Esophagus (tissue), 2 donors: ENCODE data around the gene GPR132. TPM values are rescaled to one million over a fixed set of nuclear protein-coding genes. Genes with fewer than 3 reads are reported as not detected.

ENCODE experiments used
- H3K27ac ChIP-seq, 2 donors: one replicate each; pipeline ENCODE4 v1.5.1; 2013; ENCODE audit warnings: low read depth in 2 of 2, mild to moderate bottlenecking in 2 of 2, inconsistent platforms in 1 of 2, low read length in 1 of 2, moderate library complexity in 1 of 2
- H3K27me3 ChIP-seq, 2 donors: one replicate each; pipeline ENCODE4 v1.6.1; 2013; ENCODE audit warnings: low read length in 2 of 2, control low read depth in 1 of 2, mild to moderate bottlenecking in 1 of 2; ENCODE audit not compliant: insufficient read depth in 2 of 2, control insufficient read depth in 1 of 2
- H3K36me3 ChIP-seq, 2 donors: one replicate each; pipeline ENCODE4 v1.6.1; 2013; ENCODE audit warnings: low read length in 1 of 2; ENCODE audit not compliant: control insufficient read depth in 2 of 2, insufficient read depth in 2 of 2
- H3K4me1 ChIP-seq, 2 donors: one replicate each; pipeline ENCODE4 v1.6.1; 2013; ENCODE audit warnings: low read length in 1 of 2; ENCODE audit not compliant: control insufficient read depth in 2 of 2, insufficient read depth in 2 of 2
- H3K4me3 ChIP-seq, 2 donors: one replicate each; pipeline ENCODE4 v1.5.1; 2013; ENCODE audit warnings: low read length in 2 of 2, mild to moderate bottlenecking in 2 of 2, low read depth in 1 of 2, moderate library complexity in 1 of 2
- H3K9me3 ChIP-seq, 2 donors: one replicate each; pipeline ENCODE4 v1.6.1; 2013; ENCODE audit warnings: mild to moderate bottlenecking in 2 of 2, low read depth in 1 of 2, low read length in 1 of 2, moderate library complexity in 1 of 2; ENCODE audit not compliant: control insufficient read depth in 2 of 2, insufficient read depth in 1 of 2
- WGBS, 2 donors: extraction: QIAGEN DNeasy Blood & Tissue Kit; methylation state at CpG; one replicate each; pipeline ENCODE4 v1.1.7; 2013; 5-methylcytosine and 5-hydroxymethylcytosine counted together
- polyA plus RNA-seq, 2 donors: library from polyadenylated mRNA; stranded (reverse); fragments of 200-250 nt; gene quantifications; one replicate each; pipeline ENCODE4 v1.2.3, GENCODE V29; 2013
- donor health status: healthy with polysubstance abuse.
- donor health status: Bipolar disorder and iron deficiency.

GPR132 gene
- polyA plus RNA-seq, 2 donors, result 0.42 to 0.47 TPM

DNA sequence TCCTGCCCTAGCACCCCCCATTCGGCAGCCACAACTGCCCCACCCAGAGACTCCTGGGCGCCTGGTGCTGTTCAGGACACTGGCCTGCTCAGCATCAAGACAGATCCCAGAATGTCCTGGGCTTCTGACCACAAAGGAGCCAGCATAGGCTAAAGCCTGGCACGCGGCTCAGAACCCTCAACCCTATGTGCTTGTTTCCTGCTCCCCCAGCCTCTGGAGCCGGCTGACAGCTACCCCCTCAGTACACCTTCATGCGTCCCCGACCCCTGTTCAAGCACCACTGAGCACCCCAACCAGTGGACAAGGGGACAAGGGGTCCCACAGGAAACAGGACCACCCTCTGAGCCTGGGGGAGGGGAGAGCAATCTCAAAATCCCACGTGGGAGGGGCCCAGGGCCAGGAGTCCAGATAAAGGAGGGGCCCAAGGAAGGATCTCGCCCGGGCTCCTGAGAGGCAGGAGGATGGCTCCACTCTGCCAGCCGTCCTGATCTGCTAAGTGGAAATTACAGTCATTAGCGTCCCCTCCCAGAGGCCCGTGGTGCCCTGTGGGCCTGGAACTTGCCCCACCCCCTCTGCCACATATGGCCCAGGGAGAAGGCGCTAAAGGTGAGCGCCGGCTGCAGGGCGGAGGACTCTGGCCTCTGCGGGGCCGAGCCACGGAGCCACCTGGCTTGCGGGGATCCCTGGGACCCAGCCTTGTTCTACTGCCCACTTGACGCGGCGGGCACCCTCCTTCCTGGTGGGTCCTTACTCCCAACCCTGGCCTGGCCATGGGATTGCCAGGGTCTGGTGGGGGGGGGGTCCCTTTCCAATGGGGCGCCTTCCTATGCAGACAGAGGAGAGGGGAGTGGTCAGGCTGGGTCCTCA lies 27.2 kb upstream of the GPR132 start:
- peak overlapping the region; percentile 84 to 90 for H3K27ac ChIP-seq
- peaks cover 6 to 49% of the 10 kb centered on the region in 2 donors for H3K4me1 ChIP-seq
- peak overlapping the region; percentile 60 to 62 for H3K4me3 ChIP-seq
- no peaks in the 10 kb centered on the region for H3K36me3 ChIP-seq
- 29 to 35% methylated on average over 25 of the region's 25 CpGs for WGBS, 2 donors
- no peaks in the 10 kb centered on the region for H3K27me3 ChIP-seq
- no peaks in the 10 kb centered on the region for H3K9me3 ChIP-seq

DNA sequence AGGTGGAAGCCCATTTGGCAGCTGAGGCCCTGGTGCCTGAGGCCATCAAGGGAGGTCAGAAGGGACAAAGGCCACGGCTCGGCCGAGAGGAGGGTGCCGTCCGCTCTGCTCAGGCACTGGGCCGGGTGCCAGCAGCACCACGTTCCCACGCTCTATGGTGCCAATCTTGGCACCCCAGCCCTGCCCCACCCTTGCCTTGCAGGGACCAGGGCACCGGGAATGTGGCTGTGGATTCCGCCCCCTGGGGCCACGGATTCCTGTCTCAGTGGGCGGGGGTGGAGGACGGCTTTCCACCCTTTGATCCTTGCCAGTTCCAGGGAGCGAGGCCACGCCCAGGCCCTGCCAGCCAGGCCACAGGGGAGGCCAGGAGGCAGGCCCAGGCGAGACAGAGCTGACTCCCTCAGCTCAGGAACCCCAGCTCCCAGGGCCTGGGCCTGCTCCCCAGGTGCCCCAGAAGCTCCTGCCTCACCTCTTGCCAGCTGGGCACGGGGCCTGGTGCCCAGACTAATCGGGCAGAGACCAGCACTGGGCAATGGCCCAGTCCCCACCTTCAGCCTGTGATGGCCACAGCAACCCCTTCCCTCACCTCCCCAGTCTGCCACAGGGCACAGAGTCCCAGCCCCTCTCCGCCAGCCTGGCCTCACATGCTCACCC lies 26.4 kb upstream of the GPR132 start:
- peaks cover 6 to 47% of the 10 kb centered on the region in 2 donors for H3K4me1 ChIP-seq
- no peaks in the 10 kb centered on the region for H3K9me3 ChIP-seq
- peak overlapping the region; percentile 84 to 90 for H3K27ac ChIP-seq
- H3K36me3 ChIP-seq, result no peaks in the 10 kb centered on the region
- H3K27me3 ChIP-seq, result no peaks in the 10 kb centered on the region
- H3K4me3 ChIP-seq, result no peak overlapping the region
- 21 to 31% methylated on average over 17 to 19 of the region's 19 CpGs for WGBS, 2 donors

DNA sequence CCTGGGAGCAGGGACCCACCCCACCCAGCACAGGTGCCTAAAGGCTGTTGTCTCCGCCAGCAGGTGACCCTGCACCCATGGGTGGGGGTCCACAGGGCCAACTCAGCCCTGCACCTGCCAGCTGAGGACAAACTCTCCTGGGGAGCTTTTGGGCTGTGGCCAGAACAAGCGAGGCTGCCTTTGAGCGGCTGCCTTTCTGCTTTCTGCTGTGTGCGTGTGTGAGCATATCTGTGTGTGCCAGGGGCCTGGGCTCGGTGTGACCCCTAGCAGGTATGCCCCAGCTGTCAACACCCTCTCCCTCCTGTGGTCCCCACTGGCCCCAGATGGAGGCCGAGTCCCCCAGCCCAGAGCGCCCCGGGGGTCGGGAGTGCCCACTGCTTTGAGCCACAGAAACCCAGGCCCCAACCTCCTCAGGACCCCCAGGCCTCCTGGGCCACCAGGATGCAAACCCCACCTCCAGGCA lies 25.9 kb upstream of the GPR132 start:
- H3K9me3 ChIP-seq, result no peaks in the 10 kb centered on the region
- H3K27ac ChIP-seq, result peak overlapping the region; percentile 42 to 54
- no peaks in the 10 kb centered on the region for H3K36me3 ChIP-seq
- peaks cover 6 to 49% of the 10 kb centered on the region in 2 donors for H3K4me1 ChIP-seq
- WGBS, 2 donors, result 45 to 61% methylated on average over 9 of the region's 9 CpGs
- H3K4me3 ChIP-seq, result no peak overlapping the region
- H3K27me3 ChIP-seq, result no peaks in the 10 kb centered on the region

DNA sequence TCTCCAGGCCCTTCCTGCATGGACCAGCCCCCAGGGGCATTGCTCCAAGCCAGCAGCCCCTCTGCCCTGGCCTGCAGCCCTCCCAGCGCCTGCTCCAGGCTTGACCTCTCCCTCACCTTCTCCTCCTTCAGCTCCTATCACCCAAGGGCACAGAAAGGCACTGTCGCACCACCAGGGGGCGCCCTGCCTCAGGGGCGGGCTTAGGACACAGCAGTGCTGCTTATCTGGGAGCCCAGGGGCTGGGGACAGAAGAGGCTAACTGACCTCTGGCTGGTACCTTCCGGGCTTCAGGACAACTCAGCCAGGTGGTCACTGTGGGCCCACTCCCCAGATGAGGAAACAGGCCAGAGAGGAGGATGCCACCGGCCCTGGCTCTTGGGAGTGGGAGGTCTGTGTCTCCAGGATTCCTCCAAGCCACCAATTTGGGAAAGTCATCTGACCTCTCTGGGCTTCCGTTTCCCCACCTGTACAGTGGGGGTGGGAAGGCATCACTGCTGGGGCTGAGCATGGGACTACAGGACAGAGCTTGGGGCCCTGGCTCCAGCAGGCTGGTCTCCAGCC lies 25.3 kb upstream of the GPR132 start:
- Histone ChIP-seq H3K27ac (peak overlapping the region; percentile 42 to 54), H3K4me1 (peaks cover 6 to 49% of the 10 kb centered on the region in 2 donors), H3K36me3 (no peaks in the 10 kb centered on the region), H3K27me3 (no peaks in the 10 kb centered on the region), H3K4me3 (no peak overlapping the region), H3K9me3 (no peaks in the 10 kb centered on the region)
- WGBS, 2 donors, result 9 to 10% methylated on average over 7 of the region's 7 CpGs

DNA sequence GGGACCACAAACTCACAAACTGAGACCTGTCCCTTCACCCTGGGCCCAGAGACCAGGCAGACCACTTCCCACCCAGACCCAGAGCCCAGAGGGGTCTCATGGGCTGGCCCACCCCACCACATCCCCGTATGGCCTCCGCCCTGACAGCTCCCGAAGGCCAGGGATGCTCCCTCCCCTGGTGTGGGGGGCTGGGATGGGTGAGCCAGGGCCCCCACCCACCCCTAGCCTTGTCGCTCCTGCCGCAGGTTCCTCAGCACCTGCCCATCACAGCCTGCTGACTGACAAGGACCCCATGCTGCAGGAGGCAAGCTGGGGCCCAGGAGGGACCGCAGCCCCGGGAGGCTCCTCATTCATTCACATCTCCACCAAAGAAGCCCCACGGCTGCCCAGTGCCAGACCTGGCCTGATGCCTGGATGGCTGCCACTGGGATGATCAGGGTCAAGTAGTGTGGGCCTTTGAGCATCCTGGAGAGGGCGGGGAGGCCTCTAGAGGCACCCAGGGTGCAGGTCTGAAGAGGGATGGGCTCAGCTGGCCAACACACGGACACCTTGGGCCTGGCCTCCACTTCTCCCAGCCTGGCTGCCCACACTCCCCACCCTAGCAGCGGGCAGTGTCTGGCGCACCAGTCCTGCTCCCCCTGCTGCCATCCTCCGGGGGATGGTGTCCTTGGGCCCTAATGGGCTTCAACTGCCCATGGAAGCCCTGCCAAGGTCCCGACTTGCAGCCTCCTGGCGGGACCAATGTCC lies 24.7 kb upstream of the GPR132 start:
- Histone ChIP-seq H3K27ac (no peak overlapping the region), H3K27me3 (no peaks in the 10 kb centered on the region), H3K4me3 (no peak overlapping the region), H3K9me3 (no peaks in the 10 kb centered on the region), H3K36me3 (no peaks in the 10 kb centered on the region), H3K4me1 (peaks cover 6 to 49% of the 10 kb centered on the region in 2 donors)
- WGBS, 2 donors, result 72 to 74% methylated on average over 15 of the region's 15 CpGs

DNA sequence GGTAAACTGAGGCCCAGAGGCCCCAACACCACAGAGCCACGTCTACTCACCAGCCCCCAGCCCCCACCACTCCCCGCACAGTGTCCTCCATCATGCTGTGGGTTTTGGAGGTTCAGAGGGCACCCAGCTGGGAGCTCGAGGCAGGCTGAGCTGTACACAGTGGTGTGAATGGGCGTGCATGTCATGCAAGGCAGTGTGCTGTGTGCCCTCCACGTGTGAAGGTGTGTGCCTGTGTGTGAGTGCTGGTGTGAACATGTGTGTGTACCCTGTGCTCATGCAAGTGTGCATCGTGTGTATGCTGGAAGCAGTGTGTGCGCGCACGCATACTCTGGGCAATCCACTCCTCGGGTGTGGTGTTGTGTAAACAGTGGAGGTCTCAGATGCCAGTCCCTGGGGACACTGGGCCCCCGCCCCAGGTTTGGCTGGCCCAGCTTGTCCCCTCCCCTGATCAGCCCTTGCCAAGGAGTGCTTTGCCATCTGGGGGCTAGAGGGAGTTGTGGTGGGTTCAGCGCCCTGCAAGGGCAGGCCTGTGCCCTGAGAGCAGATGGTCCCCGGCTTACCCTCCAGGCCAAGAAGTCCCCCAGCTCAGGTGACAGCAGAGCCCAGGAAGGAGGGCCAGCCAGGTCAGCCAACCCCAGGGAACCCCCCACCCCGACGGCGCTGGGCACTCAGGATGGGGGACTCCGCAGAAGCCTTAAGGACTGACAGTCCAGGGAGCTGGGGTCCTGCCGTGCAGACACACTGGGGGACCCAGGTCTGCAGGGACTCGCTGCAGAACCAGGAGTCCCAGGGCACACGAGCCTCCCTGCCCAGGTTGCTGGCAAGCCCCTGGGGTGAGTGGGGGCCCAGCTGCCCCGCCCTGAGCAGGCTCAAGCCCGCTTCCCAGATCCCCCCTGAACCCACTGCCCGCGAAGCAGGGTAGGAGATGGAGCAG lies 23.8 kb upstream of the GPR132 start:
- H3K9me3 ChIP-seq, result no peaks in the 10 kb centered on the region
- peaks cover 6 to 44% of the 10 kb centered on the region in 2 donors for H3K4me1 ChIP-seq
- no peak overlapping the region for H3K4me3 ChIP-seq
- H3K36me3 ChIP-seq, result no peaks in the 10 kb centered on the region
- WGBS, 2 donors, result 71 to 78% methylated on average over 23 to 24 of the region's 24 CpGs
- peak overlapping the region in 1 of 2 donors; percentile 73 for H3K27ac ChIP-seq
- no peaks in the 10 kb centered on the region for H3K27me3 ChIP-seq

DNA sequence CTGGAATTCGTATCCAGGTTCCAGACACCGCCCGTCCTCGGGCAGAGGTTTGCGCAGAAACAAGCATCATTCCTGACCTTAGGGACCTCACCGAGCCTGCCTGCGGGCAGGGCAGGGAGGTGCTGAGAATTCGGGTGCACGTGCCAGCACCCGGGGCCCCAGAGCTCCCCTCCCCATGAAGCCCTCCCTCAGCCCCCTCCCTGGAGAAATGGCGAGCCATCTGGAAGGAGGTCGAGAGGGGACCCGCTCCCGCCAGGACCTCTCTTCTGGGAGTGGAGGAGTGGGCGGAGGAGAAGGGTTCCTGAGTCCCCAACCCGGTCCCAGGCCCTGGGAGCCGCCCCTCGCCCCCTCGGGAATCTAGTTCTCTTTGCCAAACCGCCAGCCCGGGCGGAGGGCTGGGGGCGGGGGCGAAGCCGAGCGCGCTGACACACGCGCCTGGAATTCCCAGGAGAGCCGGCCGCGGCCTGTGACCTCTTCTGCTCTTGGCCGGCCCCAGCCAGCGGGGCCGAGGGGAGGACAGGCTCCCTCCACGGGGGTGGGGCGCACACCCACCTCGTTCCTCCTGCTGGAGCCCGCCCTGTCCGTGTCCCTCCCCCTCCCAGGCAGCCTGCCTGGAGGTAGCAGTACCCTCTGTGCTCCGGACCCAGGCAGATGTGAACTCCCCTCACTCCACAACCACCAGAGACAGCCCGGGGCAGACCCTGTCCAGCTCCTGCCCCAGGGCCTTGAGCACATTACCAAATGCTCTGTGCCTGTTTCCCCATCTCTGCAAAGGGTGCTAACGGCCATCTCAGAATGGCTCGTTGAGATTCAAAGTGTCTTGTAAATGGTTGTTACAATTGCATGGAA lies 23.0 kb upstream of the GPR132 start:
- Histone ChIP-seq H3K27me3 (no peaks in the 10 kb centered on the region), H3K9me3 (no peaks in the 10 kb centered on the region), H3K36me3 (no peaks in the 10 kb centered on the region), H3K27ac (peak overlapping the region; percentile 38 to 73), H3K4me3 (no peak overlapping the region), H3K4me1 (peaks cover 6 to 39% of the 10 kb centered on the region in 2 donors)
- WGBS, 2 donors, result 13 to 21% methylated on average over 37 to 44 of the region's 44 CpGs

DNA sequence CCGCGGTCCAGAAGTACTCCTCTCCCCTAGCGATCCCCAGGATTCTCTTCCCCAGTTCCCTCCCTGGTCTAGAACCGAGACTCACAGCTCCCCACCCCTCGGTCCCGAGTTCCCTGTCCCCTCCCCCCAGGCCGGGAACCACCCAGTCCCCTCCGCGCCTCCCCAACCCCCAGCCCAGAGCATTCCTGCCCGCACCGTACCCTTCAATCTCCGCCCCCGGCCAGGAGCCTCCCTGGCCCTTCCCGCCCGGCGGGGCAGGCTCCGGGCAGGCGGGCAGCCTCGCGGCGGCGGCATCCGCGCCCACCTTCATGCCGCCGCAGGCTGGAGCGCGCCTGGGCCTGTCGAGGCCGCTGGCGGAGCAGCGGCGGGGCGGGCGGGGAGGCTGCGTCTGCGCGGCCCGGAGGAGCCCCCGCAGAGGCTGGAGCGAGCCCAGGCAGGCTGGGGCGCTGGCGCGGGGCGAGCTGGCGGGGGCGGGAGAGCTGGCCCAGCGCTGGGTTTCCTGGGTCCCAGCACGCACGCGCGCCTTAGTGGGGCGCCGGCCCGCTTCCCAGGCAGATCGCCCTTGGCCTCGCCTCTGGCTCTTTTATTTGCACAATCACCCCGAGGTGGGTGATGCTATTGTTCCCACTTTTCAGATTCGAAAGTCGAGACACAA lies 22.2 kb upstream of the GPR132 start:
- Histone ChIP-seq H3K27ac (peak overlapping the region in 1 of 2 donors; percentile 73), H3K4me3 (peak overlapping the region; percentile 2 to 45)

More for the DNA sequence above, 22.2 kb upstream of the GPR132 start:
- H3K9me3 ChIP-seq, result no peaks in the 10 kb centered on the region
- H3K4me1 ChIP-seq, result peaks cover 6 to 35% of the 10 kb centered on the region in 2 donors
- H3K36me3 ChIP-seq, result no peaks in the 10 kb centered on the region
- no peaks in the 10 kb centered on the region for H3K27me3 ChIP-seq
- 1 to 2% methylated on average over 39 to 60 of the region's 60 CpGs for WGBS, 2 donors
